Measurements from ENCODE around the gene CALD1.

The CALD1 gene
- total RNA-seq, result 0.05 to 0.48 reads per million in 2 donors

- no peak for DNase-seq
Measured at GRCh38 chr7:134778941-134779740, at the start of gene CALD1. CALD1 (plus strand) TSS chr7:134779634; CDS start chr7:134867734, 88,100 bp downstream.

- no peak for DNase-seq
Measured at GRCh38 chr7:134729895-134730294, 49.5 kb upstream of the CALD1 start.

- DNase-seq, result no peak
Measured at GRCh38 chr7:134730411-134730829, 49.0 kb upstream of the CALD1 start.

- no peak for DNase-seq
Measured at GRCh38 chr7:134731616-134732015, 47.8 kb upstream of the CALD1 start.

GRCh38 chr7:134732728-134733127 lies 46.7 kb upstream of the CALD1 start:
- DNase-seq, result no peak

- DNase-seq, result no peak
Measured at GRCh38 chr7:134736381-134736780, 43.1 kb upstream of the CALD1 start.

GRCh38 chr7:134737566-134738345 lies 41.7 kb upstream of the CALD1 start:
- DNase-seq, result no peak

GRCh38 chr7:134739362-134739761 lies 40.1 kb upstream of the CALD1 start:
- no peak for DNase-seq

- no peak for DNase-seq
Measured at GRCh38 chr7:134740376-134740775, 39.1 kb upstream of the CALD1 start.

- no peak for DNase-seq
Measured at GRCh38 chr7:134741907-134742635, 37.4 kb upstream of the CALD1 start.

- DNase-seq, result no peak
Measured at GRCh38 chr7:134742688-134743350, 36.6 kb upstream of the CALD1 start.

GRCh38 chr7:134744569-134744968 lies 34.9 kb upstream of the CALD1 start:
- DNase-seq, result no peak

- DNase-seq, result no peak
Measured at GRCh38 chr7:134747326-134747725, 32.1 kb upstream of the CALD1 start.

- DNase-seq, result no peak
Measured at GRCh38 chr7:134750083-134751062, 29.1 kb upstream of the CALD1 start.

- no peak for DNase-seq
Measured at GRCh38 chr7:134752006-134752760, 27.3 kb upstream of the CALD1 start.

- DNase-seq, result no peak
Measured at GRCh38 chr7:134755422-134756022, 23.9 kb upstream of the CALD1 start.

- no peak for DNase-seq
Measured at GRCh38 chr7:134757938-134758337, 21.5 kb upstream of the CALD1 start.

- no peak for DNase-seq
Measured at GRCh38 chr7:134758981-134759380, 20.5 kb upstream of the CALD1 start.

GRCh38 chr7:134761266-134761665 lies 18.2 kb upstream of the CALD1 start:
- no peak for DNase-seq

GRCh38 chr7:134763960-134764359 lies 15.5 kb upstream of the CALD1 start:
- DNase-seq, result no peak
